Astrocyte (in vitro differentiated cells and primary cell): Measurements from ENCODE around the gene PTPRN2. TPM values are rescaled to one million over a fixed set of nuclear protein-coding genes. Genes with fewer than 3 reads are reported as not detected.

Experiments used
- DNase-seq: peaks from one replicate; pipeline ENCODE4 v3.0.0-alpha.2; 2010; ENCODE audit warnings: low read depth
- FAIRE-seq: peaks from 2 replicates; lab custom pipeline; 2011; peaks lifted over from hg19 to GRCh38; lab: Jason Lieb, UNC
- H2AFZ ChIP-seq: 2 replicates; pipeline ENCODE4 v1.6.0; 2012; ENCODE audit warnings: low read depth, low read length, inconsistent platforms
- H3K27ac ChIP-seq: 2 replicates; pipeline ENCODE4 v1.5.1; 2011; ENCODE audit warnings: low read depth, low read length, inconsistent platforms
- H3K27me3 ChIP-seq: 2 replicates; pipeline ENCODE4 v1.6.0; 2011; ENCODE audit warnings: low read length, inconsistent platforms; ENCODE audit not compliant: insufficient read depth
- H3K36me3 ChIP-seq: 2 replicates; pipeline ENCODE4 v1.5.1; 2011; ENCODE audit warnings: low read length, inconsistent platforms; ENCODE audit not compliant: insufficient read depth
- H3K4me1 ChIP-seq: 2 replicates; pipeline ENCODE4 v1.5.1; 2011; ENCODE audit warnings: low read length, inconsistent platforms; ENCODE audit not compliant: insufficient read depth
- H3K4me2 ChIP-seq: 2 replicates; pipeline ENCODE4 v1.6.0; 2012; ENCODE audit warnings: low read length, inconsistent platforms
- H3K4me3 ChIP-seq: 2 replicates; pipeline ENCODE4 v1.5.1; 2011; ENCODE audit warnings: low read depth, mild to moderate bottlenecking, low read length, inconsistent platforms; ENCODE audit not compliant: insufficient read depth
- H3K79me2 ChIP-seq: 2 replicates; pipeline ENCODE4 v1.6.0; 2012; ENCODE audit warnings: mild to moderate bottlenecking, low read length, inconsistent platforms; ENCODE audit not compliant: insufficient read depth
- H3K9ac ChIP-seq: 2 replicates; pipeline ENCODE4 v1.6.0; 2012; ENCODE audit warnings: mild to moderate bottlenecking, low read length, inconsistent platforms
- H3K9me3 ChIP-seq: 2 replicates; pipeline ENCODE4 v1.5.1; 2012; ENCODE audit warnings: low read depth, mild to moderate bottlenecking, low read length, inconsistent platforms; ENCODE audit not compliant: insufficient read depth
- H4K20me1 ChIP-seq: 2 replicates; pipeline ENCODE4 v1.6.0; 2012; ENCODE audit warnings: low read length, inconsistent platforms; ENCODE audit not compliant: insufficient read depth
- H3K27ac Mint-ChIP-seq: one replicate; pipeline ENCODE4 v1.8.0; 2021; ENCODE audit warnings: mild to moderate bottlenecking, mixed read lengths; ENCODE audit not compliant: unreplicated experiment
- H3K27me3 Mint-ChIP-seq: one replicate; pipeline ENCODE4 v1.8.0; 2021; ENCODE audit warnings: low read depth, mixed read lengths; ENCODE audit not compliant: unreplicated experiment
- H3K36me3 Mint-ChIP-seq: one replicate; pipeline ENCODE4 v1.8.0; 2021; ENCODE audit warnings: low read depth, mixed read lengths; ENCODE audit not compliant: unreplicated experiment
- H3K4me1 Mint-ChIP-seq: one replicate; pipeline ENCODE4 v1.8.0; 2021; ENCODE audit warnings: low read depth, mixed read lengths; ENCODE audit not compliant: unreplicated experiment
- H3K4me3 Mint-ChIP-seq: one replicate; pipeline ENCODE4 v1.8.0; 2021; ENCODE audit warnings: mild to moderate bottlenecking, moderate library complexity, mixed read lengths; ENCODE audit not compliant: unreplicated experiment
- H3K9me3 Mint-ChIP-seq: one replicate; pipeline ENCODE4 v1.8.0; 2021; ENCODE audit warnings: mild to moderate bottlenecking, mixed read lengths; ENCODE audit not compliant: unreplicated experiment
- CTCF ChIP-seq: IDR thresholded peaks from 2 replicates; pipeline ENCODE4 v1.5.1; 2011; ENCODE audit warnings: low read depth, mild to moderate bottlenecking, inconsistent platforms, low read length, moderate library complexity; ENCODE audit not compliant: insufficient read depth
- EZH2 ChIP-seq: IDR thresholded peaks from 2 replicates; pipeline ENCODE4 v1.6.1; 2012; ENCODE audit warnings: mild to moderate bottlenecking, low read length, inconsistent platforms; ENCODE audit not compliant: insufficient read depth
- total RNA-seq: library from RNA; stranded (reverse); gene quantifications from 2 replicates; pipeline ENCODE4 v1.2.1, GENCODE V29; 2021

Gene PTPRN2
- total RNA-seq, 1 donor from 2014 or later: 0.09 TPM

GRCh38 chr7:158192956-158193355, 394.7 kb downstream of the PTPRN2 start:
- Mint-ChIP-seq H3K4me1 (no peaks in the 10 kb centered on the region), H3K36me3 (no peaks in the 10 kb centered on the region), H3K27ac (no peak overlapping the region), H3K4me3 (no peak overlapping the region), H3K27me3 (no peaks in the 10 kb centered on the region), H3K9me3 (peaks cover 34% of the 10 kb centered on the region)
- H4K20me1 ChIP-seq: no peaks in the 10 kb centered on the region
- H3K4me2 ChIP-seq: no peak overlapping the region
- H3K4me3 ChIP-seq: no peak overlapping the region
- no peaks in the 10 kb centered on the region for H3K36me3 ChIP-seq
- TF ChIP-seq EZH2: no peak
- no peak for TF ChIP-seq CTCF
- no peak overlapping the region for H3K9ac ChIP-seq
- no peaks in the 10 kb centered on the region for H3K79me2 ChIP-seq
- DNase-seq (no peak), FAIRE-seq (no peak)
- peaks cover 18% of the 10 kb centered on the region for H3K9me3 ChIP-seq
- H3K4me1 ChIP-seq: no peaks in the 10 kb centered on the region
- H2AFZ ChIP-seq: no peak overlapping the region
- no peaks in the 10 kb centered on the region for H3K27me3 ChIP-seq
- H3K27ac ChIP-seq: no peak overlapping the region

- H3K9me3 ChIP-seq: peaks cover 18% of the 10 kb centered on the region
- no peak for FAIRE-seq
These were observed 395.3 kb downstream of the PTPRN2 start for GRCh38 chr7:158192184-158192835.

More at GRCh38 chr7:158192184-158192835, 395.3 kb downstream of the PTPRN2 start:
- Histone ChIP-seq H2AFZ (no peak overlapping the region), H3K79me2 (no peaks in the 10 kb centered on the region), H3K9ac (no peak overlapping the region), H3K27ac (no peak overlapping the region), H3K36me3 (no peaks in the 10 kb centered on the region), H3K27me3 (no peaks in the 10 kb centered on the region), H3K4me2 (no peak overlapping the region), H3K4me3 (no peak overlapping the region), H4K20me1 (no peaks in the 10 kb centered on the region), H3K4me1 (no peaks in the 10 kb centered on the region)
- no peak for TF ChIP-seq EZH2
- no peak for TF ChIP-seq CTCF
- Mint-ChIP-seq H3K36me3 (no peaks in the 10 kb centered on the region), H3K27me3 (no peaks in the 10 kb centered on the region), H3K27ac (no peak overlapping the region), H3K4me3 (no peak overlapping the region), H3K9me3 (peaks cover 38% of the 10 kb centered on the region), H3K4me1 (no peaks in the 10 kb centered on the region)
- no peak for DNase-seq
